GM21528 (cell line): Measurements from ENCODE around the gene CSF2.
"Not testable (repeated sequence)": the region's sequence is repeated elsewhere in the genome, so short reads cannot be mapped to it uniquely, and the experiment has no call there.

Experiments used
- ATAC-seq: cut with Tn5 transposase; IDR thresholded peaks from one replicate; pipeline ENCODE4 v1.9.1; 2021; ENCODE audit warnings: mild to moderate bottlenecking, moderate library complexity; ENCODE audit not compliant: unreplicated experiment, low FRiP score

Gene CSF2

GRCh38 chr5:132104556-132104955, 31.0 kb downstream of the CSF2 start:
- no peak for ATAC-seq

DNA sequence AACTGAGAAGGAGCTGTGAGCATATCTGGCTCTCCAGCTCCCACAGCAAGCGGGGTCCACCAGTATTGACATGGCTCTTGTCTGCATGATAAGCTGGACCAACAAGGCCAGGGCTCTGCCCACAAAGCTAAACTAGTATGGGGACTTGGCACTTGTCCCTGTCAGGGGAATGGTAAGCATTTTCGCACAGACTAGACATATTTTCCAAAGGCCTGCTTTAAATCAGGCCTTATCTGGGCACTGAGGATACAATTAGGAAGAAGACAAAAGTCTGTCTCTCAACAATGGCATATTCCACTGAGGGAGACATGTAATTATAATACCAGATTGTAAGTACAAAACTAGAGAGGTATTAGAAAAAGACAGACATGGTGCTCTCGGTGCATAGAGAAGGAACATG, 32.1 kb downstream of the CSF2 start:
- no peak for ATAC-seq

GRCh38 chr5:132108495-132108894, 34.9 kb downstream of the CSF2 start:
- not testable (repeated sequence) for ATAC-seq

DNA sequence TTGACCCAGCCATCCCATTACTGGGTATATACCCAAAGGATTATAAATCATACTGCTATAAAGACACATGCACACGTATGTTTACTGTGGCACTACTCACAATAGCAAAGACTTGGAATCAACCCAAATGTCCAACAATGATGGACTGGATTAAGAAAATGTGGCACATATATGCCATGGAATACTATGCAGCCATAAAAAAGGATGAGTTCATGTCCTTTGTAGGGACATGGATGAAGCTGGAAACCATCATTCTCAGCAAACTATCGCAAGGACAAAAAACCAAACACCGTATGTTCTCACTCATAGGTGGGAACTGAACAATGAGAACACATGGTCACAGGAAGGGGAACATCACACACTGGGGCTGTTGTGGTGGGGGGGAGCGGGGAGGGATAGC, 35.4 kb downstream of the CSF2 start:
- not testable (repeated sequence) for ATAC-seq

- no peak for ATAC-seq
These were observed 36.0 kb downstream of the CSF2 start for GRCh38 chr5:132109494-132110053.

- ATAC-seq: no peak
These were observed 36.6 kb downstream of the CSF2 start for GRCh38 chr5:132110195-132110594.

- no peak for ATAC-seq
These were observed 37.3 kb downstream of the CSF2 start for GRCh38 chr5:132110930-132111329.

- no peak for ATAC-seq
These were observed 38.5 kb downstream of the CSF2 start for GRCh38 chr5:132112111-132112510.

DNA sequence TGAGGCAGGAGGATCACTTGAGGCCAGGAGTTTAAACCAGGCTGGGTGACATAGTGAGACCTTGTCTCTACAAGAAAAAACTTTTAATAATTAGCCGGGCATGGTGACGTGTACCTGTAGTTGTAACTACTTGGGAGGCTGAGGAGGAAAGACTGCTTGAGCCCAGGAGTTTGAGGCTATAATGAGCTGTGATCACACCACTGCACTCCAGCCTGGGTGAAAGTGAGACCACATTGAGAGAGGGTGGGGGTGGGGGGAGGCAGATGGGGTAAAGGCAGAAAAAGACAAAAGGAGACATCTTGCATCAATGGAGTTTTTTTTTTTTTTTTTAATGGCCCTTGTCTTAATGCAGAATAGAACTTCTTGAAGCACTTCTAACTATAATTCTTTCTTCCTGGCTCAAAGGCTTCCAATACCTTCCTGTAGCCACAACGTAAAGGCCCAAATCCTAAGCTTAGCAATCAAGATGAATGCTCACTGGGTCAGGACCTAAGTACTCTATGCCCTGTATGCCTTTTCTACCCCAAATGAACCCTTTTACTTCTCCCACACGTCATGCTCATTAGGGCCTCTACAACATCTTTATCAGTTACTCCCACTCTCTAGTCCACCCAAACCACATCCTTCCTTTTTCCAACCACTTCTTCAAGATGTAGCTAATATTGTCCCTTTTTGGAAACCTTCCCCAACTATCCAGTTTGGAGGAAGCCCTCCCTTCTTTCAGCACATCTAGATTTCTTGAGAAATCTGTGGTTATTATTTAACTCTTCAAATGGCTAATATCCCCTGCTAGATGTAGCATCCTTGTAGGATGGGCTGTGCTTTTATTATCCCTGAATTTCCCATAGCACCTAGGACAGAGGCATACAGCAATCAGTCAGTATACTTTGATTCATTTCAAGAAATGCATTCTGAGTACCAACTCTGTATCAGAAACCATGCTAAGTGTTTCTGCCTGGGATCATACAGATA, 40.8 kb downstream of the CSF2 start:
- ATAC-seq: no peak

GRCh38 chr5:132115375-132115774, 41.8 kb downstream of the CSF2 start:
- no peak for ATAC-seq

DNA sequence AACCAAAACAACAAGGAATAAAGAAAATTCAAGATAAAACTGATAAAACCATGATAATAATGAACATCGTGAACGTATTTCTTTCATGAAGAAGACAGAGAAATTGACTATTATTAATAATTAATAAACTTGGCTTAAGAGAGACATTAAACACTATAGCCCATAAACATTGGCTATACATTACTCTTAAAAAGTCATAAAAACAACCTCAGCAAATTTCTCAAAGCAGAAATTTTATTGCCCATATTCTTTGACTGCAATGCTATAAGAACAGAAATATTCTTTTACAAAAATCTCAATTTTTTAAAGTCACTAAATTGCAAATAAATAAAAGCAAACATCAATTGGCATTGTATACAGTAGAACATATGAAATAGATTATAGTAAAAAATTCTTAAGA, 42.5 kb downstream of the CSF2 start:
- ATAC-seq: no peak

- not testable (repeated sequence) for ATAC-seq
These were observed 43.4 kb downstream of the CSF2 start for GRCh38 chr5:132116909-132117489.

DNA sequence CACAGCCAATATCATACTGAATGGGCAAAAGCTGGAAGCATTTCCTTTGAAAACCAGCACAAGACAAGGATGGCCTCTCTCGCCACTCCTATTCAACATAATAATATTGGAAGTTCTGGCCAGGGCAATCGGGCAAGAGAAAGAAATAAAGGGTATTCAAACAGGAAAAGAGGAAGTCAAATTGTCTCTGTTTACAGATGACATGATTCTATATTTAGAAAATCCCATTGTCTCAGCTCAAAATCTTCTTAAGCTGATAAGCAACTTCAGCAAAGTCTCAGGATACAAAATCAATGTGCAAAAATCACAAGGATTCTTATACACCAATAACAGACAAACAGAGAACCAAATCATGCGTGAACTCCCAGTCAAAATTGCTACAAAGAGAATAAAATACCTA, 47.1 kb downstream of the CSF2 start:
- not testable (repeated sequence) for ATAC-seq

GRCh38 chr5:132122971-132123370, 49.4 kb downstream of the CSF2 start:
- not testable (repeated sequence) for ATAC-seq

GRCh38 chr5:132123578-132123977, 50.0 kb downstream of the CSF2 start:
- not testable (repeated sequence) for ATAC-seq
